HG03196 (cell line): Measurements from ENCODE around the gene AKAP9.
"Not testable (repeated sequence)": the region's sequence is repeated elsewhere in the genome, so short reads cannot be mapped to it uniquely, and the experiment has no call there.

Source experiments
- ATAC-seq: cut with Tn5 transposase; IDR thresholded peaks from one replicate; pipeline ENCODE4 v1.9.1; 2021; ENCODE audit not compliant: unreplicated experiment

Gene AKAP9

GRCh38 chr7:92131764-92132330, 191.2 kb downstream of the AKAP9 start:
- ATAC-seq = no peak

GRCh38 chr7:92133133-92133736, 192.6 kb downstream of the AKAP9 start:
- ATAC-seq = peak; percentile 19

- ATAC-seq = peak; percentile 28
These were observed 193.1 kb downstream of the AKAP9 start for GRCh38 chr7:92133737-92134270.

- peak; percentile 93 for ATAC-seq
These were observed 193.8 kb downstream of the AKAP9 start, which contains the start of gene CYP51A1 for GRCh38 chr7:92134271-92135051. TSS of gene CYP51A1 (minus strand) at chr7:92134477. CDS start at chr7:92134364, 113 bp downstream.

GRCh38 chr7:92135052-92135889, 194.6 kb downstream of the AKAP9 start:
- no peak for ATAC-seq

- no peak for ATAC-seq
These were observed 196.9 kb downstream of the AKAP9 start for GRCh38 chr7:92137557-92137956.

GRCh38 chr7:92141161-92141560, 200.5 kb downstream of the AKAP9 start:
- no peak for ATAC-seq

- ATAC-seq = not testable (repeated sequence)
These were observed 202.1 kb downstream of the AKAP9 start for GRCh38 chr7:92142791-92143190.

- ATAC-seq = not testable (repeated sequence)
These were observed 202.7 kb downstream of the AKAP9 start for GRCh38 chr7:92143192-92143880.

GRCh38 chr7:92149736-92150239, 209.1 kb downstream of the AKAP9 start:
- no peak for ATAC-seq

- ATAC-seq = no peak
These were observed 209.9 kb downstream of the AKAP9 start for GRCh38 chr7:92150450-92151017.

GRCh38 chr7:92155108-92155739, 214.6 kb downstream of the AKAP9 start:
- ATAC-seq = no peak

GRCh38 chr7:92156990-92157389, 216.3 kb downstream of the AKAP9 start:
- ATAC-seq = no peak

- peak; percentile 76 for ATAC-seq
These were observed 218.3 kb downstream of the AKAP9 start for GRCh38 chr7:92158660-92159575.
